ENCODE data around the gene PGAP3.

DNA sequence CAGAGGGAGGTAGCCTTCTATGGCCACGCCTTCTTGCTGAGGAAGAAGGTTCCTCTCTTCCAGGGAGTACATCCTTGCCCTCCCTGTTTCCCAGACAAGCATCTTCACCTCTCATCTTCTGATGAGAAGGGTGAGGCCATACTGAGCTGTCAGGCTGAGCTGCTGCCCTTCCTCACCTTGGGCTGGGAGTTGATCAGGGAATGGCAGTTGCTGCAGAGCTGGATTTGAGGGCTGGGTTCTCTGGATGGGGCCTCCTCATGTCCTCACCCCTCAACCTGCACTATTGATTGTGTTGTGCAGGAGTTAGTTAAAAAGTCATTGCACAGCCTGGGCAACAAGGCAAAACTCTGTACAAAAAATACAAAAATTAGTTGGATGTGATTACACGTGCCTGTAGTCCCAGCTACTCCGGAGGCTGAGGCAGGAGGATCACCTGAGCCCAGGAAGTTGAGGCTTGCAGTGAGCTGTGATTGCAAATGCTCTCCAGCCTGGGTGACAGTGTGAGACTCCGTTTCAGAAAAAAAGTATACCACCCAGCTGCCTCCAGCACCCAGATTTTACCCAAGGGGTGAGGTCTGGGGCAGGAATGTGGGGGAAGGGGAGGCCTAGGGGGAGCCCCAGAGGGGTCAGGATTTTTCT, 14.0 kb upstream of the PGAP3 start:
- TF ChIP-seq EZH2 (IDR thresholded peaks at IDR 0.05), result no peak
- no peak for TF ChIP-seq POLR2AphosphoS5 (IDR thresholded peaks at IDR 0.05; ENCODE audit: borderline replicate concordance, low read depth, low read length)

Data from SK-N-MC (cell line).